HepG2 (cell line): ENCODE measurements around the gene MT1G. TPM values are rescaled to one million over a fixed set of nuclear protein-coding genes. Genes with fewer than 3 reads are reported as not detected.

Experiments
- ATAC-seq: fragments of 200-7000 bp; cut with Tn5 transposase; 3 replicates; pipeline ENCODE4 v1.9.1; 2020; ENCODE audit warnings: mild to moderate bottlenecking, moderate library complexity
- BruUV-seq: library from RNA; stranded (reverse); fragments of 400-500 nt; replicated peaks from 2 replicates; lab custom pipeline; 2021; lab: Mats Ljungman, UMichigan
- CTCF ChIA-PET: fragments of 300-600 bp; formaldehyde crosslinking; extraction: SDS; loops from one replicate; lab custom pipeline; 2021; ENCODE audit warnings: low total read pairs, inconsistent platforms, low intra/inter-chr PET ratio; lab: Yijun Ruan, JAX
- POLR2A ChIA-PET: fragments of 350-600 bp; sonication (Branson Sonifier 250); formaldehyde crosslinking; loops from one replicate; lab custom pipeline; 2020; ENCODE audit warnings: antibody characterized with exemption, inconsistent platforms; lab: Yijun Ruan, JAX
- DNase-seq: peaks from one replicate; pipeline ENCODE4 v3.0.0-alpha.2; 2015; ENCODE audit warnings: low spot score
- FAIRE-seq: peaks from 3 replicates; lab custom pipeline; 2011; peaks lifted over from hg19 to GRCh38; lab: Jason Lieb, UNC
- H2AFZ ChIP-seq: one replicate; pipeline ENCODE4 v1.6.1; 2011; ENCODE audit warnings: low read length, inconsistent platforms
- H3K27ac ChIP-seq: fragments of 300-600 bp; 3 replicates; pipeline ENCODE4 v1.8.0; 2011; ENCODE audit warnings: mixed run types, mild to moderate bottlenecking, mixed read lengths, low read length, inconsistent platforms; ENCODE audit not compliant: insufficient read depth; ENCODE audit errors: extremely low read length
- H3K27me3 ChIP-seq, 2 experiments: fragments of 200-600 bp in 1 of 2; 2 replicates in 1 of 2; 3 replicates in 1 of 2; pipeline versions ENCODE4 v1.6.0 to v1.8.0; 2011; ENCODE audit warnings: low read length in 2 of 2, mild to moderate bottlenecking in 2 of 2, moderate library complexity in 2 of 2, inconsistent platforms in 1 of 2; ENCODE audit not compliant: insufficient read depth in 2 of 2, control insufficient read depth in 1 of 2
- H3K36me3 ChIP-seq, 2 experiments: fragments of 200-600 bp in 1 of 2; replicated peaks in 1 of 2; 2 replicates in 1 of 2; 3 replicates in 1 of 2; pipeline versions ENCODE4 v1.5.1 to v1.8.0; 2011; ENCODE audit warnings: low read length in 2 of 2, inconsistent platforms in 1 of 2; ENCODE audit not compliant: insufficient read depth in 2 of 2, control insufficient read depth in 1 of 2
- H3K4me1 ChIP-seq: 2 replicates; pipeline ENCODE4 v1.5.1; 2012; ENCODE audit warnings: low read length, inconsistent platforms; ENCODE audit not compliant: insufficient read depth
- H3K4me2 ChIP-seq: 2 replicates; pipeline ENCODE4 v1.6.0; 2011; ENCODE audit warnings: low read depth, low read length, inconsistent platforms
- H3K4me3 ChIP-seq, 3 experiments: fragments of 200-600 bp in 1 of 3; sonication (generic), shearing (Covaris generic) in 1 of 3; replicated peaks in 1 of 3; 2 replicates each; pipeline ENCODE4 v1.5.1; 2011 to 2016; ENCODE audit warnings: low read length in 3 of 3, inconsistent platforms in 2 of 3, low read depth in 2 of 3, mild to moderate bottlenecking in 2 of 3, control low read depth in 1 of 3, mixed read lengths in 1 of 3; ENCODE audit not compliant: insufficient read depth in 1 of 3
- H3K79me2 ChIP-seq: one replicate; pipeline ENCODE4 v1.6.1; 2011; ENCODE audit warnings: low read length, inconsistent platforms; ENCODE audit not compliant: insufficient read depth
- H3K9ac ChIP-seq: 2 replicates; pipeline ENCODE4 v1.6.0; 2011; ENCODE audit warnings: mild to moderate bottlenecking, low read depth, low read length, inconsistent platforms; ENCODE audit not compliant: insufficient read depth
- H3K9me3 ChIP-seq: 2 replicates; pipeline ENCODE4 v1.5.1; 2012; ENCODE audit warnings: mild to moderate bottlenecking, low read length
- H4K20me1 ChIP-seq: 2 replicates; pipeline ENCODE4 v1.6.0; 2011; ENCODE audit warnings: inconsistent platforms, mild to moderate bottlenecking, low read length, moderate library complexity; ENCODE audit not compliant: insufficient read depth
- ASH2L ChIP-seq: fragments of 300-600, 200-600 bp; sonication (generic); IDR thresholded peaks from 2 replicates; pipeline ENCODE4 v1.7.0; 2017; ENCODE audit warnings: low read depth, mild to moderate bottlenecking, moderate library complexity, mixed read lengths, low read length; ENCODE audit not compliant: insufficient read length
- DMAP1 ChIP-seq: IDR thresholded peaks from 2 replicates; pipeline ENCODE4 v1.6.1; 2016
- DNMT1 ChIP-seq: sonication (generic); formaldehyde crosslinking; IDR thresholded peaks from 2 replicates; pipeline ENCODE4 v1.5.1; 2020; ENCODE audit warnings: mild to moderate bottlenecking, missing genetic modification reagents
- FOXA1 ChIP-seq, 2 experiments: fragments of 450-650 bp in 1 of 2; sonication (generic) in 1 of 2; formaldehyde crosslinking in 1 of 2; IDR thresholded peaks; 2 replicates each; pipeline versions ENCODE4 v1.4.0 to v1.6.1; 2016 to 2020; ENCODE audit warnings: missing genetic modification reagents in 1 of 2
- GRHL1 ChIP-seq: sonication (generic); formaldehyde crosslinking; conservative IDR thresholded peaks from 2 replicates; pipeline ENCODE4 v1.8.0; 2022; ENCODE audit warnings: missing genetic modification reagents
- KAT8 ChIP-seq: IDR thresholded peaks from 2 replicates; pipeline ENCODE4 v1.6.1; 2016; ENCODE audit warnings: missing genetic modification reagents, missing compliant biosample characterization
- MBNL3 ChIP-seq: fragments of 250-450 bp; sonication (Bioruptor Pico); conservative IDR thresholded peaks from 2 replicates; pipeline ENCODE4 v1.8.0; 2022; ENCODE audit warnings: mild to moderate bottlenecking, inconsistent platforms
- MTF1 ChIP-seq: sonication (generic); formaldehyde crosslinking; IDR thresholded peaks from 2 replicates; pipeline ENCODE4 v1.5.0; 2020; ENCODE audit warnings: missing genetic modification reagents
- NCOA5 ChIP-seq: sonication (generic); formaldehyde crosslinking; IDR thresholded peaks from 2 replicates; pipeline ENCODE4 v1.4.0; 2020; ENCODE audit warnings: missing genetic modification reagents
- NCOR1 ChIP-seq: fragments of 200-600 bp; sonication (generic); IDR thresholded peaks from 2 replicates; pipeline ENCODE4 v1.7.0; 2017; ENCODE audit warnings: antibody characterized with exemption, low read length, borderline replicate concordance
- ONECUT2 ChIP-seq: sonication (generic); formaldehyde crosslinking; IDR thresholded peaks from 2 replicates; pipeline ENCODE4 v1.4.0; 2020; ENCODE audit warnings: missing genetic modification reagents
- PBX2 ChIP-seq: IDR thresholded peaks from 2 replicates; pipeline ENCODE4 v1.6.1; 2016; ENCODE audit warnings: control low read depth
- PCBP1 ChIP-seq: fragments of 200-400 bp; formaldehyde crosslinking; IDR thresholded peaks from 2 replicates; pipeline ENCODE4 v1.6.1; 2017; ENCODE audit warnings: mild to moderate bottlenecking, low read depth, low read length, borderline replicate concordance
- RBAK ChIP-seq: sonication (generic); formaldehyde crosslinking; IDR thresholded peaks from 2 replicates; pipeline ENCODE4 v1.5.1; 2020; ENCODE audit warnings: mild to moderate bottlenecking, missing genetic modification reagents
- SNAPC2 ChIP-seq: sonication (generic); formaldehyde crosslinking; IDR thresholded peaks from 2 replicates; pipeline ENCODE4 v1.8.1; 2022; ENCODE audit warnings: mild to moderate bottlenecking, missing genetic modification reagents
- SNAPC5 ChIP-seq: sonication (generic); formaldehyde crosslinking; IDR thresholded peaks from 2 replicates; pipeline ENCODE4 v1.8.1; 2023; ENCODE audit warnings: mild to moderate bottlenecking, missing genetic modification reagents, borderline replicate concordance
- SOX5 ChIP-seq: IDR thresholded peaks from 2 replicates; pipeline ENCODE4 v1.6.1; 2016; ENCODE audit warnings: borderline replicate concordance
- ZNF253 ChIP-seq: sonication (generic); formaldehyde crosslinking; IDR thresholded peaks from 2 replicates; pipeline ENCODE4 v1.8.0; 2022; ENCODE audit warnings: mild to moderate bottlenecking, missing genetic modification reagents, borderline replicate concordance
- ZNF274 ChIP-seq: sonication (generic); formaldehyde crosslinking; IDR thresholded peaks from 2 replicates; pipeline ENCODE4 v1.5.1; 2020; ENCODE audit warnings: mild to moderate bottlenecking, missing genetic modification reagents
- ZNF431 ChIP-seq: sonication (generic); formaldehyde crosslinking; IDR thresholded peaks from 2 replicates; pipeline ENCODE4 v1.9.0; 2022; ENCODE audit warnings: missing genetic modification reagents, low read depth, mild to moderate bottlenecking, borderline replicate concordance
- ZNF503 ChIP-seq: sonication (generic); formaldehyde crosslinking; IDR thresholded peaks from 2 replicates; pipeline ENCODE4 v1.4.0; 2020; ENCODE audit warnings: missing genetic modification reagents
- ZNF768 ChIP-seq: sonication (generic); formaldehyde crosslinking; IDR thresholded peaks from 2 replicates; pipeline ENCODE4 v1.4.0; 2020; ENCODE audit warnings: missing genetic modification reagents
- ZSCAN21 ChIP-seq: sonication (generic); formaldehyde crosslinking; IDR thresholded peaks from 2 replicates; pipeline ENCODE4 v1.8.0; 2022; ENCODE audit warnings: mild to moderate bottlenecking, missing genetic modification reagents, moderate library complexity, borderline replicate concordance
- WGBS: methylation state at CpG from one replicate; pipeline ENCODE4 v1.1.6; 2017; ENCODE audit warnings: low lambda C conversion rate; 5-methylcytosine and 5-hydroxymethylcytosine counted together
- in situ Hi-C: cut with HindIII; loops from 2 replicates; pipeline ENCODE4 v1.10.0; 2017; ENCODE audit warnings: low pct_unique_long_range_greater_than_20kb; ENCODE audit not compliant: extremely low pct_ligation_motif_present
- intact Hi-C: fragments of 100-400 bp; cut with micrococcal nuclease; formaldehyde crosslinking; loops from one replicate; pipeline ENCODE4 v1.10.0; 2022; ENCODE audit not compliant: unreplicated experiment
- polyA plus RNA-seq, 8 experiments: library from polyadenylated mRNA; depleted of rRNA in 3 of 8; stranded (reverse) in 7 of 8; unstranded in 1 of 8; fragments of >200 nt; fragmentation: Illumina TruSeq in 4 of 8; extraction: Trizol in 4 of 8; gene quantifications; 2 replicates each; pipeline versions ENCODE4 v1.2.1 to v1.2.3, GENCODE V29; 2011 to 2016; ENCODE audit warnings: low read depth in 4 of 8, missing spikeins in 1 of 8, mixed read lengths in 1 of 8; ENCODE audit not compliant: insufficient read depth in 1 of 8
- total RNA-seq, 5 experiments: library from RNA; depleted of rRNA; stranded (reverse); fragments of >200 nt; fragmentation: Illumina TruSeq; extraction: Trizol; gene quantifications; 2 replicates each; pipeline ENCODE4 v1.2.3, GENCODE V29; 2016; ENCODE audit warnings: low read depth in 1 of 5

The MT1G gene
- total and polyA plus RNA-seq, 2 of the 13 experiments (the other 11 are each of a cell fraction or from before 2014, with no cell fraction given): 3.6 to 377 TPM

GRCh38 chr16:56649820-56650219 is 18.0 kb downstream of the MT1G start:
- no peaks in the 10 kb centered on the region for H3K9me3 ChIP-seq
- FAIRE-seq (no peak), DNase-seq (no peak), ATAC-seq (no peak)
- ChIA-PET POLR2A (interaction anchor here (0.8 kb wide), 1 partner anchor 24 kb away, joined by 3 read pairs; the partner anchor contains the start of gene MT1E), CTCF (no interaction called here)
- no peak overlapping the region for H3K27ac ChIP-seq
- in situ Hi-C loops: no loop called here
- no peaks in the 10 kb centered on the region for H4K20me1 ChIP-seq
- no peaks in the 10 kb centered on the region for H3K36me3 ChIP-seq
- WGBS: 30% methylated on average over 3 of the region's 3 CpGs
- intact Hi-C loops: loop anchor here (10.0 kb wide), 1 partner anchor 45 kb away; the partner anchor contains the start of gene MT2A
- H3K4me3 ChIP-seq: no peak overlapping the region
- no TSS peak for BruUV-seq
- H3K79me2 ChIP-seq: no peaks in the 10 kb centered on the region
- H3K27me3 ChIP-seq: peaks cover 6 to 41% of the 10 kb centered on the region in 2 experiments; a peak in 4 of 5 replicates
- H2AFZ ChIP-seq: no peak overlapping the region
- peaks cover 24% of the 10 kb centered on the region for H3K4me1 ChIP-seq
- H3K4me2 ChIP-seq: no peak overlapping the region
- no peak overlapping the region for H3K9ac ChIP-seq
- TF ChIP-seq RBAK (peak; percentile 94), ZNF768 (CRISPR knock-in tag) (no peak), PBX2 (CRISPR knock-in tag) (no peak), ASH2L (no peak), KAT8 (no peak), ZSCAN21 (CRISPR knock-in tag) (no peak), NCOA5 (CRISPR knock-in tag) (no peak), ZNF253 (CRISPR knock-in tag) (no peak), DMAP1 (CRISPR knock-in tag) (no peak), ZNF274 (CRISPR knock-in tag) (no peak), SOX5 (CRISPR knock-in tag) (peak; percentile 59; the same call in 1 of the 2 replicates), SNAPC5 (CRISPR knock-in tag) (no peak), SNAPC2 (CRISPR knock-in tag) (no peak), NCOR1 (no peak), GRHL1 (CRISPR knock-in tag) (no peak), DNMT1 (CRISPR knock-in tag) (no peak), FOXA1 (IDR thresholded peaks at IDR 0.05) (no peak), FOXA1 (CRISPR knock-in tag; IDR thresholded peaks at IDR 0.05) (0 out of 2 replicates have a peak, but pooled peaks have one; percentile 20), ONECUT2 (no peak), PCBP1 (no peak), MBNL3 (CRISPR knock-in tag) (no peak), MTF1 (CRISPR knock-in tag) (no peak), ZNF503 (no peak), ZNF431 (CRISPR knock-in tag) (no peak)
